Ramos (cell line): ENCODE measurements around the gene TENT5C.

ENCODE experiments used
- in situ Hi-C: fragments of 300-500 bp; cut with MboI; formaldehyde crosslinking; loops from one replicate; pipeline ENCODE4 v1.14.3; 2022; ENCODE audit warnings: low sequenced_read_pairs; ENCODE audit not compliant: unreplicated experiment

The TENT5C gene

GRCh38 chr1:117669572-117669971 is 63.7 kb downstream of the TENT5C start:
- in situ Hi-C loops = no loop called here

GRCh38 chr1:117670976-117671780 is 65.3 kb downstream of the TENT5C start:
- in situ Hi-C loops = loop anchor here (5.0 kb wide), 2 partner anchors 64 to 134 kb away; partner anchors contain the start of gene TENT5C

GRCh38 chr1:117671781-117672501 is 66.1 kb downstream of the TENT5C start:
- in situ Hi-C loops = loop anchor here (5.0 kb wide), 2 partner anchors 65 to 135 kb away; partner anchors contain the start of gene TENT5C

GRCh38 chr1:117672756-117673155 is 66.9 kb downstream of the TENT5C start:
- in situ Hi-C loops = loop anchor here (5.0 kb wide), 2 partner anchors 65 to 135 kb away; partner anchors contain the start of gene TENT5C

GRCh38 chr1:117673405-117673804 is 67.6 kb downstream of the TENT5C start:
- in situ Hi-C loops = loop anchor here (5.0 kb wide), 2 partner anchors 66 to 136 kb away; partner anchors contain the start of gene TENT5C

GRCh38 chr1:117674521-117675400 is 68.9 kb downstream of the TENT5C start:
- in situ Hi-C loops = loop anchor here (5.0 kb wide), 2 partner anchors 67 to 137 kb away; partner anchors contain the start of gene TENT5C

- in situ Hi-C loops = no loop called here
Measured at GRCh38 chr1:117675907-117676430, 70.1 kb downstream of the TENT5C start.

- in situ Hi-C loops = no loop called here
Measured at GRCh38 chr1:117676615-117677130, 70.8 kb downstream of the TENT5C start.
